DMS53 treated with DMSO at 0.1 percent for 48 hours (cell line): ENCODE data around the gene EMX1.
A peak's percentile ranks its signal among the peaks of the same experiment; 100 is the strongest.

ENCODE experiments used
- DNase-seq: peaks from one replicate; lab custom pipeline; 2025; ENCODE audit not compliant: unreplicated experiment; lab: John Stamatoyannopoulos, UW

EMX1 gene

GRCh38 chr2:72924353-72925240, 7.3 kb downstream of the EMX1 start:
- DNase-seq: no peak

GRCh38 chr2:72925328-72925943, 8.1 kb downstream of the EMX1 start:
- DNase-seq: no peak

GRCh38 chr2:72926368-72926767, 9.0 kb downstream of the EMX1 start:
- no peak for DNase-seq

GRCh38 chr2:72926811-72927465, 9.6 kb downstream of the EMX1 start:
- DNase-seq: no peak

GRCh38 chr2:72927619-72928550, 10.6 kb downstream of the EMX1 start:
- no peak for DNase-seq

GRCh38 chr2:72929010-72929409, 11.7 kb downstream of the EMX1 start:
- DNase-seq: no peak

- no peak for DNase-seq
Measured at GRCh38 chr2:72931280-72931910, 14.1 kb downstream of the EMX1 start.

- no peak for DNase-seq
Measured at GRCh38 chr2:72932045-72932740, 14.9 kb downstream of the EMX1 start.

- no peak for DNase-seq
Measured at GRCh38 chr2:72932805-72933204, 15.5 kb downstream of the EMX1 start.

- DNase-seq: no peak
Measured at GRCh38 chr2:72933207-72933606, 15.9 kb downstream of the EMX1 start.

- no peak for DNase-seq
Measured at GRCh38 chr2:72933646-72934151, 16.4 kb downstream of the EMX1 start.

GRCh38 chr2:72934683-72935610, 17.6 kb downstream of the EMX1 start:
- DNase-seq: peak; percentile 27

- DNase-seq: no peak
Measured at GRCh38 chr2:72935611-72935957, 18.3 kb downstream of the EMX1 start.

GRCh38 chr2:72936660-72937355, 19.5 kb downstream of the EMX1 start:
- no peak for DNase-seq

GRCh38 chr2:72937356-72937669, 20.0 kb downstream of the EMX1 start:
- DNase-seq: no peak

GRCh38 chr2:72938455-72938854, 21.1 kb downstream of the EMX1 start:
- DNase-seq: no peak

- no peak for DNase-seq
Measured at GRCh38 chr2:72940361-72940760, 23.0 kb downstream of the EMX1 start.

GRCh38 chr2:72940786-72941185, 23.5 kb downstream of the EMX1 start:
- no peak for DNase-seq
